Measurements from ENCODE around the gene NRP2.

GRCh38 chr2:205723179-205723578 lies 40.9 kb downstream of the NRP2 start:
- no peak for TF ChIP-seq POLR2A (IDR thresholded peaks at IDR 0.05)
- TF ChIP-seq, protein P1, sequence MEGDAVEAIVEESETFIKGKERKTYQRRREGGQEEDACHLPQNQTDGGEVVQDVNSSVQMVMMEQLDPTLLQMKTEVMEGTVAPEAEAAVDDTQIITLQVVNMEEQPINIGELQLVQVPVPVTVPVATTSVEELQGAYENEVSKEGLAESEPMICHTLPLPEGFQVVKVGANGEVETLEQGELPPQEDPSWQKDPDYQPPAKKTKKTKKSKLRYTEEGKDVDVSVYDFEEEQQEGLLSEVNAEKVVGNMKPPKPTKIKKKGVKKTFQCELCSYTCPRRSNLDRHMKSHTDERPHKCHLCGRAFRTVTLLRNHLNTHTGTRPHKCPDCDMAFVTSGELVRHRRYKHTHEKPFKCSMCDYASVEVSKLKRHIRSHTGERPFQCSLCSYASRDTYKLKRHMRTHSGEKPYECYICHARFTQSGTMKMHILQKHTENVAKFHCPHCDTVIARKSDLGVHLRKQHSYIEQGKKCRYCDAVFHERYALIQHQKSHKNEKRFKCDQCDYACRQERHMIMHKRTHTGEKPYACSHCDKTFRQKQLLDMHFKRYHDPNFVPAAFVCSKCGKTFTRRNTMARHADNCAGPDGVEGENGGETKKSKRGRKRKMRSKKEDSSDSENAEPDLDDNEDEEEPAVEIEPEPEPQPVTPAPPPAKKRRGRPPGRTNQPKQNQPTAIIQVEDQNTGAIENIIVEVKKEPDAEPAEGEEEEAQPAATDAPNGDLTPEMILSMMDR (IDR thresholded peaks at IDR 0.05) = no peak
